ENCODE measurements around the gene CCDC146.

Gene CCDC146

GRCh38 chr7:77247206-77247850, 124.9 kb downstream of the CCDC146 start:
- no peak overlapping the region for H3K4ac ChIP-seq (ENCODE audit: low read depth in 1 of 2, low read length in 2 of 2)
- no peak overlapping the region for H2AFZ ChIP-seq (ENCODE audit: low read depth, low read length)
- H4K91ac ChIP-seq (ENCODE audit: low read length) = no peak overlapping the region
- H3K18ac ChIP-seq (ENCODE audit: low read depth in 1 of 2, low read length in 2 of 2) = no peak overlapping the region
- H3K23ac ChIP-seq (ENCODE audit: low read length in 2 of 2) = no peak overlapping the region
- H2BK12ac ChIP-seq (ENCODE audit: low read length in 2 of 2) = no peak overlapping the region
- no peak overlapping the region for H2AK5ac ChIP-seq (ENCODE audit: low read length, severe bottlenecking)
- no peak overlapping the region for H3K27ac ChIP-seq (ENCODE audit: low read length, poor library complexity, severe bottlenecking)
- no peak overlapping the region for H2BK15ac ChIP-seq (ENCODE audit: low read depth, poor library complexity, severe bottlenecking)
- H3K79me1 ChIP-seq (replicated peaks; ENCODE audit: low read length, poor library complexity, severe bottlenecking) = no peaks in the 10 kb centered on the region
- H3K9me3 ChIP-seq (ENCODE audit: control insufficient read depth, low read length) = no peaks in the 10 kb centered on the region
- no peak overlapping the region for H2BK120ac ChIP-seq (ENCODE audit: low read depth, low read length)
- no peak overlapping the region for H3K4me3 ChIP-seq (ENCODE audit: insufficient read depth in 1 of 2, low read depth in 1 of 2, low read length in 2 of 2)
- H3K14ac ChIP-seq (ENCODE audit: low read length in 2 of 2) = no peak overlapping the region
- no peaks in the 10 kb centered on the region for H3K36me3 ChIP-seq (ENCODE audit: control insufficient read depth in 1 of 2, insufficient read depth in 2 of 2, low read depth in 1 of 2, low read length in 2 of 2)
- no peak overlapping the region for H2BK5ac ChIP-seq (ENCODE audit: low read depth, low read length, poor library complexity, severe bottlenecking)
- peak; percentile 72 for DNase-seq
- H4K8ac ChIP-seq (ENCODE audit: low read length) = no peak overlapping the region
- H3K9ac ChIP-seq (ENCODE audit: low read length) = no peak overlapping the region
- 8% methylated on average over 2 of the region's 3 CpGs for WGBS
- no peak overlapping the region for H3K4me2 ChIP-seq (ENCODE audit: low read length, poor library complexity, severe bottlenecking)
- H3K27me3 ChIP-seq (ENCODE audit: control insufficient read depth in 1 of 2, insufficient read depth in 1 of 2, low read length in 2 of 2) = no peaks in the 10 kb centered on the region
- peaks cover 2% of the 10 kb centered on the region for H3K4me1 ChIP-seq (ENCODE audit: control insufficient read depth, insufficient read depth, low read depth, low read length)

- Histone ChIP-seq H3K27ac (ENCODE audit: low read length, poor library complexity, severe bottlenecking) (no peak overlapping the region), H3K4me3 (ENCODE audit: insufficient read depth in 1 of 2, low read depth in 1 of 2, low read length in 2 of 2) (no peak overlapping the region), H3K36me3 (ENCODE audit: control insufficient read depth in 1 of 2, insufficient read depth in 2 of 2, low read depth in 1 of 2, low read length in 2 of 2) (no peaks in the 10 kb centered on the region), H2AFZ (ENCODE audit: low read depth, low read length) (no peak overlapping the region), H3K27me3 (ENCODE audit: control insufficient read depth in 1 of 2, insufficient read depth in 1 of 2, low read length in 2 of 2) (no peaks in the 10 kb centered on the region), H4K91ac (ENCODE audit: low read length) (no peak overlapping the region), H3K18ac (ENCODE audit: low read depth in 1 of 2, low read length in 2 of 2) (no peak overlapping the region), H2BK15ac (ENCODE audit: low read depth, poor library complexity, severe bottlenecking) (no peak overlapping the region), H2BK120ac (ENCODE audit: low read depth, low read length) (no peak overlapping the region), H2AK5ac (ENCODE audit: low read length, severe bottlenecking) (no peak overlapping the region), H3K4me2 (ENCODE audit: low read length, poor library complexity, severe bottlenecking) (no peak overlapping the region), H3K9me3 (ENCODE audit: control insufficient read depth, low read length) (no peaks in the 10 kb centered on the region), H2BK5ac (ENCODE audit: low read depth, low read length, poor library complexity, severe bottlenecking) (no peak overlapping the region), H2BK12ac (ENCODE audit: low read length in 2 of 2) (no peak overlapping the region), H3K79me1 (replicated peaks; ENCODE audit: low read length, poor library complexity, severe bottlenecking) (no peaks in the 10 kb centered on the region), H3K14ac (ENCODE audit: low read length in 2 of 2) (no peak overlapping the region), H4K8ac (ENCODE audit: low read length) (no peak overlapping the region), H3K4ac (ENCODE audit: low read depth in 1 of 2, low read length in 2 of 2) (no peak overlapping the region), H3K4me1 (ENCODE audit: control insufficient read depth, insufficient read depth, low read depth, low read length) (peaks cover 2% of the 10 kb centered on the region), H3K23ac (ENCODE audit: low read length in 2 of 2) (no peak overlapping the region), H3K9ac (ENCODE audit: low read length) (no peak overlapping the region)
- 92% methylated on average over 2 of the region's 3 CpGs for WGBS
- no peak for DNase-seq
Measured at GRCh38 chr7:77248154-77248553, 125.7 kb downstream of the CCDC146 start.

- DNase-seq = no peak
- Histone ChIP-seq H2BK5ac (ENCODE audit: low read depth, low read length, poor library complexity, severe bottlenecking) (no peak overlapping the region), H3K4ac (ENCODE audit: low read depth in 1 of 2, low read length in 2 of 2) (no peak overlapping the region), H3K14ac (ENCODE audit: low read length in 2 of 2) (no peak overlapping the region), H3K79me1 (replicated peaks; ENCODE audit: low read length, poor library complexity, severe bottlenecking) (no peaks in the 10 kb centered on the region), H3K18ac (ENCODE audit: low read depth in 1 of 2, low read length in 2 of 2) (no peak overlapping the region), H3K36me3 (ENCODE audit: control insufficient read depth in 1 of 2, insufficient read depth in 2 of 2, low read depth in 1 of 2, low read length in 2 of 2) (no peaks in the 10 kb centered on the region), H2AFZ (ENCODE audit: low read depth, low read length) (no peak overlapping the region), H3K27me3 (ENCODE audit: control insufficient read depth in 1 of 2, insufficient read depth in 1 of 2, low read length in 2 of 2) (no peaks in the 10 kb centered on the region), H3K9ac (ENCODE audit: low read length) (no peak overlapping the region), H2BK120ac (ENCODE audit: low read depth, low read length) (no peak overlapping the region), H4K91ac (ENCODE audit: low read length) (no peak overlapping the region), H3K4me3 (ENCODE audit: insufficient read depth in 1 of 2, low read depth in 1 of 2, low read length in 2 of 2) (no peak overlapping the region), H3K4me2 (ENCODE audit: low read length, poor library complexity, severe bottlenecking) (no peak overlapping the region), H2AK5ac (ENCODE audit: low read length, severe bottlenecking) (no peak overlapping the region), H3K23ac (ENCODE audit: low read length in 2 of 2) (no peak overlapping the region), H2BK12ac (ENCODE audit: low read length in 2 of 2) (no peak overlapping the region), H3K4me1 (ENCODE audit: control insufficient read depth, insufficient read depth, low read depth, low read length) (no peaks in the 10 kb centered on the region), H2BK15ac (ENCODE audit: low read depth, poor library complexity, severe bottlenecking) (no peak overlapping the region), H3K27ac (ENCODE audit: low read length, poor library complexity, severe bottlenecking) (no peak overlapping the region), H3K9me3 (ENCODE audit: control insufficient read depth, low read length) (no peaks in the 10 kb centered on the region), H4K8ac (ENCODE audit: low read length) (no peak overlapping the region)
- 99% methylated on average over 5 of the region's 5 CpGs for WGBS
Measured at GRCh38 chr7:77252506-77252905, 130.1 kb downstream of the CCDC146 start.

- no peak for DNase-seq
- H2AK5ac ChIP-seq (ENCODE audit: low read length, severe bottlenecking) = no peak overlapping the region
- peaks cover 1% of the 10 kb centered on the region for H3K4me1 ChIP-seq (ENCODE audit: control insufficient read depth, insufficient read depth, low read depth, low read length)
Measured at GRCh38 chr7:77253151-77253550, 130.7 kb downstream of the CCDC146 start.

More at GRCh38 chr7:77253151-77253550, 130.7 kb downstream of the CCDC146 start:
- Histone ChIP-seq H4K8ac (ENCODE audit: low read length) (no peak overlapping the region), H3K27me3 (ENCODE audit: control insufficient read depth in 1 of 2, insufficient read depth in 1 of 2, low read length in 2 of 2) (no peaks in the 10 kb centered on the region), H2BK5ac (ENCODE audit: low read depth, low read length, poor library complexity, severe bottlenecking) (no peak overlapping the region), H4K91ac (ENCODE audit: low read length) (no peak overlapping the region), H3K9ac (ENCODE audit: low read length) (no peak overlapping the region), H3K4me2 (ENCODE audit: low read length, poor library complexity, severe bottlenecking) (no peak overlapping the region), H3K18ac (ENCODE audit: low read depth in 1 of 2, low read length in 2 of 2) (no peak overlapping the region), H2BK12ac (ENCODE audit: low read length in 2 of 2) (no peak overlapping the region), H3K4me3 (ENCODE audit: insufficient read depth in 1 of 2, low read depth in 1 of 2, low read length in 2 of 2) (no peak overlapping the region), H3K4ac (ENCODE audit: low read depth in 1 of 2, low read length in 2 of 2) (no peak overlapping the region), H2BK15ac (ENCODE audit: low read depth, poor library complexity, severe bottlenecking) (no peak overlapping the region), H3K36me3 (ENCODE audit: control insufficient read depth in 1 of 2, insufficient read depth in 2 of 2, low read depth in 1 of 2, low read length in 2 of 2) (no peaks in the 10 kb centered on the region), H2AFZ (ENCODE audit: low read depth, low read length) (no peak overlapping the region), H3K9me3 (ENCODE audit: control insufficient read depth, low read length) (no peaks in the 10 kb centered on the region), H2BK120ac (ENCODE audit: low read depth, low read length) (no peak overlapping the region), H3K23ac (ENCODE audit: low read length in 2 of 2) (no peak overlapping the region), H3K14ac (ENCODE audit: low read length in 2 of 2) (no peak overlapping the region), H3K79me1 (replicated peaks; ENCODE audit: low read length, poor library complexity, severe bottlenecking) (no peaks in the 10 kb centered on the region), H3K27ac (ENCODE audit: low read length, poor library complexity, severe bottlenecking) (no peak overlapping the region)
- 83% methylated on average over 1 of the region's 3 CpGs for WGBS
